ENCODE measurements around the gene TNNT1. TPM values are rescaled to one million over a fixed set of nuclear protein-coding genes. Genes with fewer than 3 reads are reported as not detected.

Gene TNNT1
- total RNA-seq, 2 donors from 2014 or later: 13.7 to 25.6 TPM

GRCh38 chr19:55095260-55096060, 53.5 kb downstream of the TNNT1 start:
- intact Hi-C loops (cut with DNase I): no loop called here
- ATAC-seq: no peak
- DNase-seq: no peak

- intact Hi-C loops (cut with DNase I): no loop called here
- no peak for ATAC-seq
- no peak for DNase-seq
These were observed 54.3 kb downstream of the TNNT1 start for GRCh38 chr19:55094456-55095259.

GRCh38 chr19:55092423-55093318, 56.3 kb downstream of the TNNT1 start:
- no peak for ATAC-seq
- DNase-seq: no peak
- intact Hi-C loops (cut with DNase I): no loop called here

- intact Hi-C loops (cut with DNase I): no loop called here
- DNase-seq (no peak), ATAC-seq (no peak)
These were observed 57.1 kb downstream of the TNNT1 start for GRCh38 chr19:55091955-55092354.

GRCh38 chr19:55091126-55091910, 57.7 kb downstream of the TNNT1 start:
- ATAC-seq (no peak), DNase-seq (peak; percentile 30)
- intact Hi-C loops (cut with DNase I): no loop called here

GRCh38 chr19:55090564-55090963, 58.4 kb downstream of the TNNT1 start:
- intact Hi-C loops (cut with DNase I): no loop called here
- ATAC-seq (no peak), DNase-seq (peak; percentile 31)

DNA sequence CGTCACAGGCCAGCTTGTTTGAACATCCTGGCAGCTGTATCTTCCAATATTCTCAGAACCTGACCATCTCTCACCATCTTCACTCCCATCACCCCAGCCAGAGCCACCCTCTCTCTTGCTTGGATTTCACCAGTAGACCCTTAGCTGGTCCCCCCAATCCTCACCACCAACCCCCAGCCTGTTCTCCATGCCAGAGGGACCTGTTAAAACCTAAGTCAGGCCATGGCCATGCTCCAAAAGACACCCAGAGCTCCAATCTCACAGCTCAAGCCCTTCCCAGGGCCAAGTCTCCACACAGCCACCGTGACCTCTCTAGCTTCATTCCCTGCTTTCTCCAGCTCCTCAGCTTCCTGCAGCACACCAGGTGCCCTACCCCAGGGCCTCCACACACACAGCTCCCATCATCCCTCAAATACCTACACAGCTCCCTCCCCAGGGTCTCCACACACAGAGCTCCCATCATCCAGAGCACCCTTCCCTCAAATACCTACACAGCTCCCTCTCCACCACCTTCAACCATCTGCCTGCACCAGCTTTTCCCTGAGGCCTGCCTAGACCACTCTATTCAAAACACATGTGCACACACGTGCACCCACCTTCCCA, 59.6 kb downstream of the TNNT1 start:
- DNase-seq: peak; percentile 6
- ATAC-seq: no peak
- intact Hi-C loops (cut with DNase I): no loop called here

DNA sequence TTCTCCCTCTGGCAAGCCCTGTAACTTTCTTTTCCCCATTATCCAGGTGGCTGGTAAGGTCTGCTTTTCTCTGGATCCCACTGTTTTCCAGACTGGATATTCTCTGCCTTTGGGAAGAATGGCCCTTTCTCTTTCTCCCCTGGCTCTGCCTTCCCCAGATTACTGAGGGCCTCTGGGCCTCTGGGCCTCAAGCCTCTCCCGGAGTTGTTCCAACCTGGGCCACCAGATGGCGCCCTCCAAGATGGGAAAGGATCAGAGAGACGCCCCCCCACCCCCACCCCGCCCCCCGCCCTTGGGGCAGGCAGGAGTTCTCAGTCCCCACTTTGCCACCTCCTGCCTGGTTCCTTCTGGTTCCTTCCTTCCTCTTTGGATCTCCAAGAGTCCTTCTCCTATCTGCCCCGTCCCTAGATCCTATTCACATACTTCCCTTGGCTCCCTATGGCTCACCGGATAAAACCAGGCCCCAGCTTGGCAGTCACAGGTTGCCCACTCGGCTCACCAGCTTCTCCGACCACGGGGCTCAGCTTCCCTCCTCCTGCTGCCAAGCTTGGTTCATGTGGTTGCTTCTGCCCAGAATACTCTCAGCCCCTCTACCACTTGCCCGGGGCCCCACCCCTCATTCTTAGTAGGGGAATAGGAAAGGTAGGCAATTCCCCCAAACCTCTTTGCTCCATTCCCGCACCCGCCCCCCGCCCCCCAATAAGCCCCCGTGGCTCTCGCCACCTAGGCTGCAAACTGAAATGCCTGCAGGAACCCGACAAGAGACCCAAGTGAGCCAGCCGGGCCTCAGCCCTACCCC, 60.3 kb downstream of the TNNT1 start:
- ATAC-seq (peak in 1 of 2 donors; percentile 11), DNase-seq (peak; percentile 83)
- intact Hi-C loops (cut with DNase I): no loop called here

DNA sequence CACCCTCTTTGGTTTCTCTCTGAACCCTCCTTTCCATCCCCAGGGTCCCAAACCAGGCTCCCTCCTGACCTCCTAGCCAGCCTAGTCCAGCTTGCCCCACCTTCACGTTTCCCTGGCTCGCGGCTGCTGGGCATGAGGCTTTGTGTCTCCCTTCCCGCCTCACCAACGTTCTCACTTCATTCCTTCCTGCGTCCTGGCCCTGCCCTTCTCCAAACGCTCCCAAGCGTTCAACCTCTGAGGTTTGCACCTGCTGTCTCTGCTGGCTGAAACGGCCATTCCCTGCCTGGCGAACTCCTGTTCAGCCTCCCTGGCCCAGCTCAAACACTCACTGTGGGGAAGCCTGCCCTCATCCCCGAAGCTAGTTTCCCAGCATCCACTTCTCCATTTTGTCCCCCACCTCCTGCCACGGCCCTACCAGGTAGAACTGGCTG, 61.0 kb downstream of the TNNT1 start:
- intact Hi-C loops (cut with DNase I): no loop called here
- peak; percentile 20 for DNase-seq

DNA sequence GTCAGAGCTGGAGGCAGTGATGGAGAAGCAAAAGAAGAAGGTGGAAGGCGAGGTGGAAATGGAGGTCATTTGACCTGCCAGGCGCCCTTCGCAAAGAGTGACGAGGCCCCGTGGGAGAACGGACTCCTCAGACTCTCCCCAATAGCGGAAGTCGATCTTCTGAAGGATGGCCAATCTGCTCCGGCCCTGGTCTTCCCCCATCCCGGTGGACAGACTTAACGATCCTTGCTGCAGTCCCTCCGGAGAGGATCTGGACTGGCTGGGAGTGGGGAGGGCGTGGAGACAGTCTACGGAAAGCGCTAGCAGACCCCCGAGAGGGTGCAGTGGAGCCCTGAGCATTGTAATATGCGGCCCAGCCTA, 61.5 kb downstream of the TNNT1 start:
- peak in 1 of 2 donors; percentile 4 for ATAC-seq
- intact Hi-C loops (cut with DNase I): no loop called here
- peak; percentile 44 for DNase-seq

More for the DNA sequence above, 61.0 kb downstream of the TNNT1 start:
- ATAC-seq: no peak

GRCh38 chr19:55086730-55087541, 62.1 kb downstream of the TNNT1 start:
- ATAC-seq: peak; percentile 89 to 92
- peak; percentile 99 for DNase-seq
- intact Hi-C loops (cut with DNase I): no loop called here

DNA sequence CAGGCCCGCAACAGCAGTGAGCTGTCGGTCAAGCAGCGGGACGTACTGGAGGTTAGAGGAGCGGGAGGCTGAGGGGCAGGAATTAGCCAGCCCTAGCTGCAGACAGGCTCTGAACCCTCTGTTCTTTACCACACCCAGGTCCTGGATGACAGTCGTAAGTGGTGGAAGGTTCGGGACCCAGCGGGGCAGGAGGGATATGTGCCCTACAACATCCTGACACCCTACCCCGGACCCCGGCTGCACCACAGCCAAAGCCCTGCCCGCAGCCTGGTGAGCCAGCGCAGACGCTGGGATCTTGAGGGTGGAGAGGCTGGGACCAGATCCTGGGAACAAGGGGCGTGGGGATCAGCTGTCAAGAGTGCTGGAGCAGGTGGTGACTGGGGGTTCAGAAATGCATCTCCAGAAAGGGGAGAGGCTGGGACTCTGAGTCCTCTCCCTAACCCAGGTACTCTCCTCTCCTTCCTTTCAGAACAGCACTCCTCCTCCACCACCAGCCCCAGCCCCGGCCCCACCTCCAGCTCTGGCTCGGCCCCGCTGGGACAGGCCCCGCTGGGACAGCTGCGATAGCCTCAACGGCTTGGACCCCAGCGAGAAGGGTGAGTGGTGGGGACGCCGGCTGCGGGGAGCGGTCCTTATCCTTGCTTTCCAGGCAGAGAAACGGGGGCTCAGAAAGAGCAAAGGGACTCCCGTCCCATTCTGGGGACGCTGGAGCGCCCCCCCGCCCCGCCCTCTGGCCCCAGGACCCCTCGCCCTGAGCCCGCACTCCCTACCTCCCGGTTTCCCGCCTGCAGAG, 62.9 kb downstream of the TNNT1 start:
- no peak for DNase-seq
- ATAC-seq: no peak
- intact Hi-C loops (cut with DNase I): no loop called here

GRCh38 chr19:55084416-55084815, 64.6 kb downstream of the TNNT1 start:
- ATAC-seq (no peak), DNase-seq (no peak)
- intact Hi-C loops (cut with DNase I): no loop called here

GRCh38 chr19:55083004-55083850, 65.8 kb downstream of the TNNT1 start:
- DNase-seq (no peak), ATAC-seq (no peak)
- intact Hi-C loops (cut with DNase I): no loop called here
